Stimulated activated CD4-positive, alpha-beta T cell treated with anti-CD3 and anti-CD28 coated beads, Interleukin-2, amount 100 ng/mL, for 24 hours (primary cell): ENCODE measurements around the gene TRIM9.
"Not testable (repeated sequence)": the region's sequence is repeated elsewhere in the genome, so short reads cannot be mapped to it uniquely, and the experiment has no call there.

Experiments
- DNase-seq, 2 donors: peaks; one replicate each; pipeline ENCODE4 v3.0.0-alpha.2; 2020

Gene TRIM9

GRCh38 chr14:50961605-50962221 is 133.2 kb downstream of the TRIM9 start:
- no peak for DNase-seq

GRCh38 chr14:50957296-50957695 is 137.6 kb downstream of the TRIM9 start:
- DNase-seq: no peak

GRCh38 chr14:50956421-50956820 is 138.5 kb downstream of the TRIM9 start:
- not testable (repeated sequence) for DNase-seq

GRCh38 chr14:50955373-50956043 is 139.4 kb downstream of the TRIM9 start:
- peak in 1 of 2 donors; percentile 55 for DNase-seq

GRCh38 chr14:50954811-50955372 is 140.0 kb downstream of the TRIM9 start:
- DNase-seq: no peak

- DNase-seq: no peak
These were observed 141.4 kb downstream of the TRIM9 start for GRCh38 chr14:50953502-50953901.

GRCh38 chr14:50951032-50951431 is 143.9 kb downstream of the TRIM9 start:
- DNase-seq: no peak

GRCh38 chr14:50948205-50948604 is 146.7 kb downstream of the TRIM9 start:
- no peak for DNase-seq

GRCh38 chr14:50947446-50947845 is 147.5 kb downstream of the TRIM9 start:
- no peak for DNase-seq

GRCh38 chr14:50946234-50946935 is 148.5 kb downstream of the TRIM9 start:
- DNase-seq: no peak

GRCh38 chr14:50944647-50945413 is 150.1 kb downstream of the TRIM9 start:
- DNase-seq: peak in 1 of 2 donors; percentile 4

GRCh38 chr14:50943943-50944646 is 150.8 kb downstream of the TRIM9 start, which contains the start of gene PYGL:
PYGL (minus strand) TSS chr14:50944483; CDS start chr14:50944403, 80 bp downstream.
- DNase-seq: peak; percentile 37 to 51

- no peak for DNase-seq
These were observed 151.5 kb downstream of the TRIM9 start for GRCh38 chr14:50943261-50943942.

- not testable (repeated sequence) for DNase-seq
These were observed 153.3 kb downstream of the TRIM9 start for GRCh38 chr14:50941638-50942037.

GRCh38 chr14:50941151-50941550 is 153.8 kb downstream of the TRIM9 start:
- DNase-seq: no peak

GRCh38 chr14:50937800-50938199 is 157.1 kb downstream of the TRIM9 start:
- DNase-seq: no peak

- DNase-seq: no peak
These were observed 157.6 kb downstream of the TRIM9 start for GRCh38 chr14:50937325-50937724.

- no peak for DNase-seq
These were observed 158.0 kb downstream of the TRIM9 start for GRCh38 chr14:50936882-50937281.

- no peak for DNase-seq
These were observed 158.9 kb downstream of the TRIM9 start for GRCh38 chr14:50936016-50936340.

GRCh38 chr14:50935126-50936015 is 159.5 kb downstream of the TRIM9 start:
- no peak for DNase-seq
